ENCODE measurements around the gene CACNA2D2. TPM values are rescaled to one million over a fixed set of nuclear protein-coding genes. Genes with fewer than 3 reads are reported as not detected.
A peak's percentile ranks its signal among the peaks of the same experiment; 100 is the strongest.

CACNA2D2 gene
- total and polyA plus RNA-seq, 2 of the 13 experiments (the other 11 are each of a cell fraction or from before 2014, with no cell fraction given): not detected

DNA sequence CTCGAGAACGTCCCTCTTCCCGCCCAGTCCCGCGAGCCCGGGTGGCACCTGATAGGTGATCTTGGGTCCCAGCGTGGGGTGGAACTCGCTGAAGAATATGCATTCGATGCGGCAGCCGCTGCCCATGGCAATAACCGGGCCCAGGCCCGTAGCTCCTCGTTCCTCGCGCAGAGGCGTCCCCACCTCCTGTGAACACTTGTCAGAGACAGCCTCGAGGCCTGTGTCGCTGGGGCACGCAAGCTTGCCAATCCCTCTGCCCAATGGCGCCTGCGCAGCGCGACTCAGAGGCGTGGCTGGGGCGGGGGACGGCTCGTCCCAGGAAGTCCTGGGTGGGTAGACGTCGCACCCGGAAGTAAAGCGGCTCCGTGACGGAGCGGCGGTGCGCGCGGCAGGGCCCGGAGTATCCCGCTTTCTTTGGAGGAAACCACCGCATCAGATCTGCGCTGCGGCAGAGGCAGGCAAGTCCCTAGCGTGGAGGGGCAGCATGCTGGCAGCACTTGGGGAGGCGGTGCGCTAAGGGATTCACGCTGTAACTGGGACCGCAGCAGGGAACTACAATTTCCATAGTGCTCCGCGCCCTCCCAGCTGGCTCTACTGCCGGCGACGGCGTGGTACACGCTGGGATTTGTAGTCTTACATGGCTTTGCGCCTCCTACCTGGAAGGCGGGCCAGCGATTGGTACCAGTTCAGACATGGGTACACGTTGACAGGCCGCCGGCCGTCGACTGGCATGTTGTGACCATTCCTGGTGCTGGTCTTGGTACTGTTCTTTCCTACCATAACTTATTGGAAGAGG lies 152.7 kb downstream of the CACNA2D2 start, which contains the start of the genes CYB561D2 and NPRL2 (continued):
- TF ChIP-seq CTCF (CRISPR knock-in tag; IDR thresholded peaks at IDR 0.05) (peak; percentile 4), U2AF1 (optimal IDR thresholded peaks at IDR 0.05; ENCODE audit: low read depth, low read length) (no peak), NCOA5 (CRISPR knock-in tag; IDR thresholded peaks at IDR 0.05) (no peak), U2AF2 (IDR thresholded peaks at IDR 0.05; ENCODE audit: low read depth, low read length) (0 out of 2 replicates have a peak, but pooled peaks have one; percentile 68), HDAC2 (CRISPR knock-in tag; IDR thresholded peaks at IDR 0.05) (peak; percentile 67), PPARG (CRISPR knock-in tag; conservative IDR thresholded peaks at IDR 0.05) (peak; percentile 74), NFKBIZ (CRISPR knock-in tag; IDR thresholded peaks at IDR 0.05) (peak; percentile 88), IRX3 (CRISPR knock-in tag; IDR thresholded peaks at IDR 0.05; ENCODE audit: borderline replicate concordance, low read depth) (peak; percentile 96), ZBTB14 (CRISPR knock-in tag; IDR thresholded peaks at IDR 0.05) (peak; percentile 40), ARNT2 (CRISPR knock-in tag; IDR thresholded peaks at IDR 0.05; ENCODE audit: low read depth) (peak; percentile 95), THAP7 (CRISPR knock-in tag; IDR thresholded peaks at IDR 0.05) (peak; percentile 52; the same call in 1 of the 2 replicates), CCAR2 (optimal IDR thresholded peaks at IDR 0.05; ENCODE audit: low read depth, low read length) (no peak), ZNF607 (CRISPR knock-in tag; IDR thresholded peaks at IDR 0.05; ENCODE audit: borderline replicate concordance) (peak; percentile 99), TCF7L2 (IDR thresholded peaks at IDR 0.05; ENCODE audit: low read depth, low read length) (no peak), BRD4 (CRISPR knock-in tag; IDR thresholded peaks at IDR 0.05) (0 out of 2 replicates have a peak, but pooled peaks have one; percentile 22), NFYC (CRISPR knock-in tag; IDR thresholded peaks at IDR 0.05) (peak; percentile 49)
- TF ChIP-seq, protein P1, sequence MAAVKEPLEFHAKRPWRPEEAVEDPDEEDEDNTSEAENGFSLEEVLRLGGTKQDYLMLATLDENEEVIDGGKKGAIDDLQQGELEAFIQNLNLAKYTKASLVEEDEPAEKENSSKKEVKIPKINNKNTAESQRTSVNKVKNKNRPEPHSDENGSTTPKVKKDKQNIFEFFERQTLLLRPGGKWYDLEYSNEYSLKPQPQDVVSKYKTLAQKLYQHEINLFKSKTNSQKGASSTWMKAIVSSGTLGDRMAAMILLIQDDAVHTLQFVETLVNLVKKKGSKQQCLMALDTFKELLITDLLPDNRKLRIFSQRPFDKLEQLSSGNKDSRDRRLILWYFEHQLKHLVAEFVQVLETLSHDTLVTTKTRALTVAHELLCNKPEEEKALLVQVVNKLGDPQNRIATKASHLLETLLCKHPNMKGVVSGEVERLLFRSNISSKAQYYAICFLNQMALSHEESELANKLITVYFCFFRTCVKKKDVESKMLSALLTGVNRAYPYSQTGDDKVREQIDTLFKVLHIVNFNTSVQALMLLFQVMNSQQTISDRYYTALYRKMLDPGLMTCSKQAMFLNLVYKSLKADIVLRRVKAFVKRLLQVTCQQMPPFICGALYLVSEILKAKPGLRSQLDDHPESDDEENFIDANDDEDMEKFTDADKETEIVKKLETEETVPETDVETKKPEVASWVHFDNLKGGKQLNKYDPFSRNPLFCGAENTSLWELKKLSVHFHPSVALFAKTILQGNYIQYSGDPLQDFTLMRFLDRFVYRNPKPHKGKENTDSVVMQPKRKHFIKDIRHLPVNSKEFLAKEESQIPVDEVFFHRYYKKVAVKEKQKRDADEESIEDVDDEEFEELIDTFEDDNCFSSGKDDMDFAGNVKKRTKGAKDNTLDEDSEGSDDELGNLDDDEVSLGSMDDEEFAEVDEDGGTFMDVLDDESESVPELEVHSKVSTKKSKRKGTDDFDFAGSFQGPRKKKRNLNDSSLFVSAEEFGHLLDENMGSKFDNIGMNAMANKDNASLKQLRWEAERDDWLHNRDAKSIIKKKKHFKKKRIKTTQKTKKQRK (IDR thresholded peaks at IDR 0.05; ENCODE audit: low read length): no peak
- TF ChIP-seq, protein P2, sequence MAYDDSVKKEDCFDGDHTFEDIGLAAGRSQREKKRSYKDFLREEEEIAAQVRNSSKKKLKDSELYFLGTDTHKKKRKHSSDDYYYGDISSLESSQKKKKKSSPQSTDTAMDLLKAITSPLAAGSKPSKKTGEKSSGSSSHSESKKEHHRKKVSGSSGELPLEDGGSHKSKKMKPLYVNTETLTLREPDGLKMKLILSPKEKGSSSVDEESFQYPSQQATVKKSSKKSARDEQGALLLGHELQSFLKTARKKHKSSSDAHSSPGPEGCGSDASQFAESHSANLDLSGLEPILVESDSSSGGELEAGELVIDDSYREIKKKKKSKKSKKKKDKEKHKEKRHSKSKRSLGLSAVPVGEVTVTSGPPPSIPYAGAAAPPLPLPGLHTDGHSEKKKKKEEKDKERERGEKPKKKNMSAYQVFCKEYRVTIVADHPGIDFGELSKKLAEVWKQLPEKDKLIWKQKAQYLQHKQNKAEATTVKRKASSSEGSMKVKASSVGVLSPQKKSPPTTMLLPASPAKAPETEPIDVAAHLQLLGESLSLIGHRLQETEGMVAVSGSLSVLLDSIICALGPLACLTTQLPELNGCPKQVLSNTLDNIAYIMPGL (CRISPR knock-in tag; IDR thresholded peaks at IDR 0.05; ENCODE audit: borderline replicate concordance in 1 of 2, low read depth in 1 of 2): peak; percentile 53 to 80; a peak in 2 of 4 replicates

All from HepG2 (cell line).